SH-SY5Y (cell line): ENCODE data around the gene RNASET2.

Experiments
- GATA2 ChIP-seq: IDR thresholded peaks from 2 replicates; pipeline ENCODE4 v1.6.1; 2011; ENCODE audit warnings: mild to moderate bottlenecking, low read depth, low read length
- GATA3 ChIP-seq: IDR thresholded peaks from 2 replicates; pipeline ENCODE4 v1.6.1; 2011; ENCODE audit warnings: low read depth, mild to moderate bottlenecking, low read length, moderate library complexity

DNA sequence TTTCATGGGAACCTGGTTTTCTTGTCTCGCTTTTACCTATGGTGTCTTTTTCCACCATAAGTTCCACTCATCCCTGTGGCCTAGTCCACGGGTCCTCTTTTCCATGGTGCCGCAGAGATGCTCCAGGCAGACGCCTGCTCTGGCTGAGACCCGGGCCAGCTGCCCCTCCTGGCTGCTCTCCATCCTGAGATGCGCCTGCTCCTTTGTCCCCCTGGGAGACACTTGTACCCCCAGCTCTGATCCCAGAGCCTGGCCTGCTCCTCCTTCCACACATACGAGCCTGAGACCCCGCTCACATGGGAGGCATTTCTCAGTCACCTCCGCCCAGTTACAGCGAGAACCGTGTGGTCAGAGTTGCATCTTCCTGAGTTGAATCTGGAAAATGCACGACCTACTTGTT is 29.6 kb downstream of the RNASET2 start:
- no peak for TF ChIP-seq GATA2
- no peak for TF ChIP-seq GATA3
